A549 (cell line): ENCODE data around the gene ATP1B1.

Experiments used
- ESRRA ChIP-seq: fragments of 150-350 bp; IDR thresholded peaks from 2 replicates; pipeline ENCODE4 v1.6.1; 2014; ENCODE audit warnings: mild to moderate bottlenecking, low read length, borderline replicate concordance
- KDM5A ChIP-seq: fragments of 200-600 bp; sonication (generic); IDR thresholded peaks from 2 replicates; pipeline ENCODE4 v1.6.1; 2016; ENCODE audit warnings: antibody characterized with exemption, mild to moderate bottlenecking
- TF ChIP-seq, protein P1 (sequence below): fragments of >200 bp; sonication (Bioruptor Twin); formaldehyde crosslinking; IDR thresholded peaks from 3 replicates; pipeline ENCODE4 v1.5.1; 2016

DNA sequence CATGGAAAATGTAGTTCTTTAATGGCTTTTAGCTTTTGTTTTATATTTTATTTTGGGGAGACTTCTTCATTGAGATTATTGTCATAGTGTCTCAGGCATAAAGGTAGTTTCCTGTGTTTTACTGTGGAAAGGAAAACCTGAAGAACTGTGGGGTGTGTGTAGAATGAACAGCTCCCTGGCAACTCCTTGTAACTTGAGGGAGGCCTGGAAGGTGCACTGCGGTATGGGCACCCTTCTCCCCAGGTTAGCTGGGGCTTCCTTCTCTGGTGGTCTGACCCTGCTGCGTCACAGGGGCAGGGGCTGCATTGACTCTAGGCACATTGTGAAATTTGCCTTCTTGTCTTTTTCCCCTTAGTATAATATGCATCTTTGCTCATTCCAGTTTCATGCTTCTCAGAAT lies 1.7 kb downstream of the ATP1B1 start:
- TF ChIP-seq, protein P1, sequence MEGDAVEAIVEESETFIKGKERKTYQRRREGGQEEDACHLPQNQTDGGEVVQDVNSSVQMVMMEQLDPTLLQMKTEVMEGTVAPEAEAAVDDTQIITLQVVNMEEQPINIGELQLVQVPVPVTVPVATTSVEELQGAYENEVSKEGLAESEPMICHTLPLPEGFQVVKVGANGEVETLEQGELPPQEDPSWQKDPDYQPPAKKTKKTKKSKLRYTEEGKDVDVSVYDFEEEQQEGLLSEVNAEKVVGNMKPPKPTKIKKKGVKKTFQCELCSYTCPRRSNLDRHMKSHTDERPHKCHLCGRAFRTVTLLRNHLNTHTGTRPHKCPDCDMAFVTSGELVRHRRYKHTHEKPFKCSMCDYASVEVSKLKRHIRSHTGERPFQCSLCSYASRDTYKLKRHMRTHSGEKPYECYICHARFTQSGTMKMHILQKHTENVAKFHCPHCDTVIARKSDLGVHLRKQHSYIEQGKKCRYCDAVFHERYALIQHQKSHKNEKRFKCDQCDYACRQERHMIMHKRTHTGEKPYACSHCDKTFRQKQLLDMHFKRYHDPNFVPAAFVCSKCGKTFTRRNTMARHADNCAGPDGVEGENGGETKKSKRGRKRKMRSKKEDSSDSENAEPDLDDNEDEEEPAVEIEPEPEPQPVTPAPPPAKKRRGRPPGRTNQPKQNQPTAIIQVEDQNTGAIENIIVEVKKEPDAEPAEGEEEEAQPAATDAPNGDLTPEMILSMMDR, result no peak
- no peak for TF ChIP-seq ESRRA
- no peak for TF ChIP-seq KDM5A
